Measurements from ENCODE around the gene MYRF.

Gene MYRF

DNA sequence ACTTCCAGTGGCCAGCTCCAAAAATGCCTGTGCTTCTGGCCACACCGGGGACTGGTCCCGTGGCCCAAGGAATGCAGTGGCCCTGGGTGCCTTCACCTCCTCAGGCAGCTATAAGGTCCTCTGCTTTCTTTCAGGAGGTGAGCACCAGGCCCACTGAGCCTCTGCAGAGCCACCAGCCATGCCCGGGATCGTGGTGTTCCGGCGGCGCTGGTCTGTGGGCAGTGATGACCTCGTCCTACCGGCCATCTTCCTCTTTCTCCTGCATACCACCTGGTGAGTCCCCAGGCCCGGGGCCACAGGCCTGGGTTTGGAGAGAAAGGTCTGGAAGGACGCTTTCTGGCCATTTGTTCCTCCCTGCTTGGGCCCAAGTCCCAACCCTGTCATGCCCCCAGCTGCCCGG lies 32.5 kb upstream of the MYRF start:
- DNase-seq: no peak

GRCh38 chr11:61720597-61720996 lies 31.8 kb upstream of the MYRF start:
- no peak for DNase-seq

DNA sequence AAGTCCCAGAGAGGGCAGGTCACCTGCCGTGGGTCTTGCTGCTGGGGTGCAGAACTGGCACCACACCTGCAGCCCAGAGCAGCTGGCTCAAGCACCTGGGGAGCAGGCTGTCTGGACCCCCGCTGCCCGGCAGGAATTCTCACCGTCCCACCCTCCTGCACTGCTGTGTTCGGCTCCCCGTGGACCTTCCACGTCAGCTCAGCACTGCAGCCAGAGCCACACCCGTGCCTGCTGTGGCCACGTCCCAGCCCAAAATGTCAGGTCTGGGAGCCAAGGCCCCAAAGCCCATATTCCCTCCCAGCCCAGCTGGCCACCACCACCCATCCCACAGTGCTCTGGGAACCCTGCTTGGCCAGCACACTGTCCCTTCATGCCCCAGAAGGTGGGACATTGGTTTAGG lies 28.0 kb upstream of the MYRF start:
- no peak for DNase-seq

DNA sequence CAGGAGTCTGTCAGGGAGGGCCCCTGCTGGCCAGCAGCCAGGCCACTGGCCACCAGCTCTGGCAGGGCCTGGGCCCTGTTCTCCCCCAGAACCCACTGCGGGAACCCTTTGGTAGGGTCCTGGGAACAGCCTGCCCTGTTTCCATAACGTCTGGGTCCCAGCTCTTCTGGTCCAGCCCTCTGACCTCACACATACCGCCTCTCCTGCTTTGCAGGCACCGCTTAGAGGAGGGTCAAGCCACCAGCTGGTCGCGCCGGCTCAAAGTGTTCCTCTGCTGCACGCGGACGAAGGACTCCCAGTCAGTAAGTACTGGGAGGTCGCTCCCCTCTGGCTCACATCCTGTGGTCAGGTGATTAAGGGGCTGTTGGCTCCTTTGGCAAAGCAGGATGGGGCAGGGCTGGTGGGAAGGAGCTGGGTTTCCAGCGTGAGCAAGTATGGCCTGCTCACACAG lies 26.6 kb upstream of the MYRF start:
- DNase-seq: no peak

- DNase-seq: no peak
Observed at GRCh38 chr11:61726775-61727174, 25.7 kb upstream of the MYRF start.

DNA sequence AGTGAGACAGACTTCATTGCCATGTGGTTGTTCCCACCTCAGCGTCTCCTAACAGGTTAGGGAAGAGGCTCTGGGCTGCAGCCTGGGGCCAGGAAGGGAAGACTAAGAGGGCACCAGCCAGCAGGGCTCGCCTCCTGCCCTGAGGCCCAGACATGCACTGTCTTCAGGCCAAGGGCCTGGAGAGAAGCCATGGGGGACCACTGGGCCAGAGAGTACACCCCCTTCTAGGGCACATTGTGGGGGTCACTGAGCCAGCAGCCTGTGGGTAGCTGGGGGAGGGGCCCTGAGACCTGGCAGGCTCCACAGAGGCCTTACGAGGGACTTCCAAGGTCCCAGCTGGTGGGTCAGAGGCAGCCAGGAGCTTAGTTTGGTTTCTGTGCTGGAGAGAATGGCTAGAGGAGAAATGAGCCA lies 25.0 kb upstream of the MYRF start:
- no peak for DNase-seq

DNA sequence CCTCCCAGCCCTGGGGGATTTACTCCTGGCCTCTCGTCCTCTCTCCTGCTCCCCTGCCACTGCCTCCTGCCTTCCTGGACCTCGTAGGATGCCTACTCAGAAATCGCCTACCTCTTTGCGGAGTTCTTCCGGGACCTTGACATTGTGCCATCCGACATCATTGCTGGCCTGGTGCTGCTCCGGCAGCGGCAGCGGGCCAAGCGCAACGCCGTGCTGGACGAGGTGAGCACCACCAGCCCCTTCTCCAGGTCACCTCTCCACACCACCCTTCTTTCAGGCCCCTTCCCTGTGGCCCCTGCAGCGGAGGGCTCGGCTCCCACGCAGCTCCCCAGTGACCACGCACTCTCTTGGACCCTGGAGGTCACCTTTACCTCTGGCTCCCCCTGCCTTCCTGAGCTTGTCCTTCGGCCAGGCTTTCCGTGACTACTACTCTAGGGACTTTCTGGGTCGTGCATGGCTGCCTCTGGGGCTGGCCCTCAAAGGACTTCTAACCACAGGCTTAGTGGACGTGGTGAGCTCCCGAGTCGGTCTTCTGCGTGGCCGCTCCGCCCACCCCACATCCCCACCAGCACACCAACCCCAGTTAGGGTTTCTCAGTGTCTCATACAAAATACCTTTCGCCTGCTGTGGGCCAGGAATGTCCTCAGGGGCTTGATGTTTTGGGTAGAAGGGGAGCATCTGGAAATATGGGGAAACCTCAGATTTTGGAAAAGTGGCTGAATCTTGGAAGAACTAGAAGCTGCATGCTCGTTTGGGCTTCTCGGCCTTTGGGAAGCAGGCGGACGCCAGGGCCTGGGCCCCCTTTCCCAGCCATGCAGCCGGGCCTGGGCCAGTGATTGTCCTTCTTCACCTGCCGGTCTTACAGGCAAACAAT lies 24.1 kb upstream of the MYRF start:
- DNase-seq: no peak

- no peak for DNase-seq
Observed at GRCh38 chr11:61728940-61729219, 23.6 kb upstream of the MYRF start.

GRCh38 chr11:61730240-61730994 lies 22.0 kb upstream of the MYRF start:
- no peak for DNase-seq

DNA sequence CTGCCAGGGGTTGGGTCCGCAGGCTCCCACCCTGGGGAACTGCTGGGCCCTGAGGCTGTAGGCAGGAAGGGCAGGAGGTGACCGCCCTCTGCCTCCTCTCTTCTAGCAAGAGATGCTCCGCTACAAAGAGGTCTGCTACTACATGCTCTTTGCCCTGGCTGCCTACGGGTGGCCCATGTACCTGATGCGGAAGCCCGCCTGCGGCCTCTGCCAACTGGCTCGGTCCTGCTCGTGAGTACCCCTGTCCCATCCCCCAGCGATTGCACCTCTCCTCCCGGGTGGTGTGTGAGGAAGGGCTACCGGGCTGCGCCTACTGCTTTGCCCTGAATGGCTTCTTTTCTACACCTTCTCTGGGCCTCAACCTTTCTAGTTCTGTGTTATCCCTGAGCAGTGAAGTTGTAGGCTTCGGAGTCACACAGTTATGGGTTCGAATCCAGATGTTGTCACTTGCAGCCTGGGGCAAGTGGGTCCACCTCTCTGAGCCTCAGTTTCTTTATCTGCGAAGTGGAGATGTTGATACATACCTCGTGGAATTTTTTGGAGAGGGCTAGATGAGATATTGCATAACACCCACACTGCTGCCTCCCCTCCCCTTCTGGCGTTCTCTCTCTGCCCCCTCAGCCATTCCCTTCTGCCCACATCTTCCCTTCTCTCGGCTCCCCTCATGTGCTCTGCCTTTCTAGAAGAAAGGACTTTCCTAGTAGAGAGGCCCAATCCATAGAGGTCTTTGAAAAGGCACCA lies 21.1 kb upstream of the MYRF start:
- no peak for DNase-seq

- DNase-seq: no peak
Observed at GRCh38 chr11:61731952-61732675, 20.3 kb upstream of the MYRF start.

DNA sequence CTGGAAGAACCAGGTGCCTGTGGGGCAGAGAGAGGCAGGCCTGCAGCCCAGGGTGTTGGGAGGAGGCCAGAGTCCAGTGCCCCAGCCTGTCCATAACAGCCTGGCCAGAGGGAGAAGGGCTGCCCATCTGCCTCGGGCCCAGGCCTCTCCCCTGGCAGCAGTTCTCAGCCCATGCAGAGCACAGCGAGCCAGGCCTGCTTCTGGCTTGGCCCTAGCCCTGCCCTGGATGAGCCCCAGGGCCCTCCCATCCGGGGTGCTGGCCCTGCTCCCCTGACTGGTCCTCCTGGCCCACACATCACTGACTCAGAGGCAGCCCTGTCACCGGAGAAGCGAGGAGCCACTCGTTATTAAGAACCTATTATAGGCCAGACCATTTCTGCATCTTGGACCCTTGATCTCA lies 19.7 kb upstream of the MYRF start:
- DNase-seq: no peak

DNA sequence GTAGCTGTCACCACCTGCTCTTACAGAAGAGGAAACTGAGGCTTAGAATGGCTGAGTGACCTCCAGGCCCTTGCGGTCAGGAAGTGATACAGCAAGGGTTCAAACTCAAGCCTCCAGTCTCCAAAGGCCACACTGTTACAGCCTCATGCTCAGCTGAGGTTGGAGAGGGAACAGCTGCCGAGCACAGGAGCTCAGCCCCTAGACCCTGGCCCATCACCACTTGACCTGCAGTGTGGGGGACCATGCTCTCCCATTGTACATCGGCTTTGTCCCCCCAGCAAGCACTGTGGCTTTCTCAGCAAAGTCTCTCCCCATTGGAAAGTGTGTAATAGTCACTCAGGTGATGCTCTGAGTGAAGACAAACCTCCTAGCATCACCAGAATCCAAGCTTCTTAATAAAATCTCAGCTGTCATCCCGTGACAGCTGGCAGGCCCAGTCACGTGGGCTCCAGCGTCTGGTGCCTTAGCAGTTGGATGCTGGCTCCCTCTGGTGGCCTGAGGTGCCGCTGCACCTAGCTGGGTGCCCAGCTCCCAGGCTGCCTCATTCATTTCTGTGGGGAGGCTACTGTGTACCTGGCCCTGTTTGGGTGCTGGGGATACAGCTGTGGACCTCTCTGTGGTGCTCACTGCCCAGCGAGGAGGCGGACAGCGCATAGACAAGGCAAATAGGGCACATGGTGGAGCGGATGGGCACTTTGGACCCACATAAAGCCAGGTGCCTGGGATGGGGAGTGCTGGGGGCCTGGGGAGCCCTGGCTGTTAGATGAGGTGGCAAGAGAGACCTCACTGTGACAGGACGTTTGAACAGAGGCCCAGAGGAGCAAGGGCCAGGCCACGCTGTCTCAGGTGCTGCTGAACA lies 19.1 kb upstream of the MYRF start:
- DNase-seq: peak; percentile 64 to 80 (median 77)

DNA sequence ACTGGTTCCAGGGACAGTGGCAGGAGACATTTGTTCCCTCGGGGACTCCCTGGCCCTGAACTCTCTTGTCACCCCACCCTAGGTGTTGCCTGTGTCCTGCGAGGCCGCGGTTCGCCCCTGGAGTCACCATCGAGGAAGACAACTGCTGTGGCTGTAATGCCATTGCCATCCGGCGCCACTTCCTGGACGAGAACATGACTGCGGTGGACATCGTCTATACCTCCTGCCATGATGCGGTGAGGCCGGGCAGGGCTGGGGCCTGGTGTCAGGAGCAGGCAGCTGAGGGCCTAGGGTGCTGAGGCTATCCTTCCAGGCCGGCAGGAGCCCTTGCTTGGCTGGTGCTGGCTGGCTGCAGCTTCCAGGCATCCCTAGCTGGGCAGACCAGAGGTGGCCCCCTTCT lies 17.7 kb upstream of the MYRF start:
- DNase-seq: no peak

DNA sequence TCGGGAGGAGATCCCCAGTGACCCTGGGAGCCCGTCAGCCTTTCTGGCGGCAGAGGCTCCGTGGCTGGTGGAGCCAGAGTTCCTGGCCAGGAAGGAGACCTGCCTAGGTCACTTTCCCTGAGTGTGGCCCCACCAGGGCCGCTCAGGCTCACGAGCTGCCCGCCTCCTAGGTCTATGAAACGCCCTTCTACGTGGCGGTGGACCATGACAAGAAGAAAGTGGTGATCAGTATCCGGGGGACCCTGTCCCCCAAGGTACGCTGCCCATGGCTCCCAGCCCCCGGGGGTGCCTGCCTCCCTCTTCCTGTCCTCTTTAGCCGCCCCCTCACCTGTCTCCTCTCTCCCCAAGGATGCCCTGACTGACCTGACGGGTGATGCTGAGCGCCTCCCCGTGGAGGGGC lies 17.0 kb upstream of the MYRF start:
- no peak for DNase-seq

DNA sequence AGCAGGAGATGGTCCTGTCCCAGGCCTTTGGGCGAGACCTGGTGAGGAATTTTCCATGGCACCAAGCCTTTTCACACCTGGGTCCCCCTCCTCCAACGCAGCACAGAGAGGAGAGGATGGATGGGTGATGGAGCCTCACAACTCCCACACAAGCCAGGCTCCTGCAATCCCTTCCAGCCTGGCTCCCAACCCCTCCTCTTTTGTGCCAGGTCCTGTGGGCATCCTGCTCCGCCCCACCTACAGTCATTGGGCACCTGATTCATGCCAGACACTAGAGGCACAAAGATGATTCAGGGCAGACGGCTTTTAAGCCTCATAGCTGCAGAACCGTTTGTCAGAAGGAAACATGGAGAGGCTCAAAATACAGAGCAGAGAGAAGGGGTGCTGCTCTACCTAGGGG lies 16.1 kb upstream of the MYRF start:
- DNase-seq: no peak

- DNase-seq: no peak
Observed at GRCh38 chr11:61737131-61737530, 15.3 kb upstream of the MYRF start.

- DNase-seq: no peak
Observed at GRCh38 chr11:61737636-61738386, 14.6 kb upstream of the MYRF start.

DNA sequence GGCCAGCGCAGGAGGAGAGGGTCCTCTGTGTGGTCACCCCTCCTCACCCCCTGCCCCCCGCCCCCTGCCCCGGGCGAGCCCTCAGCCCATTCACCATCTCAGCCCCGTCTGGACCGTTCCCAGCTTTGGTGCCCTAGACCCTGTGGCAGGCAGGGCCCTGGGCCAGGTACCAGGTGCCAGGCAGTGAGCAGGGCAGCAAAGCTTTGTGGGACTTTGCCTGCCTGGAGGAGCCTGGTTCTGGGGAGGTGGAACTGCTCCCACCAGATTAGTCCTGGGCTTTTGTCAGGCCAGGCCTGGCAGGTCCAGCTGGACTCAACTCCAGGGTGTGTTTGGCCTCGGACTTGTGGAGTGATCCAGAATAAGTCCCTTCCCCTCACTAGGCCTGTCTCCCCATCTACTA lies 13.7 kb upstream of the MYRF start:
- no peak for DNase-seq

GRCh38 chr11:61739413-61739812 lies 13.0 kb upstream of the MYRF start:
- DNase-seq: no peak

DNA sequence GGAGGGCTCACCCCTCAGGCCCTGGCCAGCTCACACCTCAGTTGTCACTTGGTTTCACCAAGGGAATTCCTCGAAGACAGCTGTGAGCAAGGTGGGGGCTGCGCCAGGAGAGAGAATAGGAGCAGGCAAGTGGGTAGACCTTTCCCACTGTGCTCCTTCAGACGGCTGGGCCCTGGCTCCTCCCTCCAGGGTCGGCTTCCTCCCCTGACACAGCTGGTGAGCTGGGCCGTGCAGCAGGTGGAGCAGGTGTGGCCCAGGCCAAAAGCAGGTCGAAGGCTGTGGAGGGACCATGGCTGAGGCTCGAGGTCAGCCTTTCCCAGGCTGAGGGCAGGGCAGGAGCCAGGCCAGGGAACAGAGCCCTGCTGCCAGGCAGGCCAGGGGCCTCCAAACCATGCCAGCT lies 12.5 kb upstream of the MYRF start:
- DNase-seq: no peak

Data from T-helper 1 cell (primary cell).